Mucosa of descending colon (tissue), 3 donors: ENCODE data around the gene CTNNBL1. TPM values are rescaled to one million over a fixed set of nuclear protein-coding genes. Genes with fewer than 3 reads are reported as not detected.
"Not testable (repeated sequence)": the region's sequence is repeated elsewhere in the genome, so short reads cannot be mapped to it uniquely, and the experiment has no call there.

Experiments
- ATAC-seq: fragments of 200-7000 bp; cut with Tn5 transposase; one replicate; pipeline ENCODE4 v1.9.1; 2020; ENCODE audit warnings: mild to moderate bottlenecking, moderate library complexity
- DNase-seq, 3 donors: peaks; one replicate each; pipeline ENCODE4 v3.0.0-alpha.2; 2020
- H3K36me3 ChIP-seq: fragments of 200-600 bp; one replicate; pipeline ENCODE4 v1.8.0; 2021; ENCODE audit warnings: low read depth, mild to moderate bottlenecking
- H3K4me1 ChIP-seq: fragments of 200-600 bp; one replicate; pipeline ENCODE4 v1.8.0; 2021; ENCODE audit warnings: low read depth, mild to moderate bottlenecking
- H3K4me3 ChIP-seq: fragments of 200-600 bp; one replicate; pipeline ENCODE4 v1.8.0; 2021; ENCODE audit warnings: mild to moderate bottlenecking
- H3K9me3 ChIP-seq: fragments of 200-600 bp; one replicate; pipeline ENCODE4 v1.8.0; 2021; ENCODE audit warnings: mild to moderate bottlenecking
- CTCF ChIP-seq: fragments of 200-600 bp; IDR thresholded peaks from one replicate; pipeline ENCODE4 v1.8.0; 2022; ENCODE audit warnings: antibody characterized with exemption, mild to moderate bottlenecking
- intact Hi-C, 2 donors: fragments of 100-400 bp; cut with DNase I in 1 of 2; cut with micrococcal nuclease in 1 of 2; formaldehyde crosslinking; loops; one replicate each; pipeline versions ENCODE4 v1.11.0 to v1.11.1; 2022; cut with DNase I, micrococcal nuclease
- total RNA-seq, 3 donors: library from RNA; stranded (reverse); fragmentation: NEBNext Ultra II Directional in 2 of 3; extraction: Animal tissue kit (Norgen Biotek cat#: 25700) in 2 of 3; gene quantifications; one replicate each; pipeline versions ENCODE4 v1.2.1 to v1.2.4, GENCODE V29; 2021 to 2023
- donor health status: DM: no; HTN: no; CAD: no; lungs with moderate emphysema.
- donor health status: DM: no; HTN: no; CAD: no.
- donor health status: DM: no; HTN: yes; CAD: no.

CTNNBL1 gene
- total RNA-seq, 3 donors from 2014 or later: 31.0 to 64.8 (median 37.8) TPM

GRCh38 chr20:37852666-37853065 lies 158.8 kb downstream of the CTNNBL1 start:
- H3K4me1 ChIP-seq: no peaks in the 10 kb centered on the region
- H3K9me3 ChIP-seq: no peaks in the 10 kb centered on the region
- no peak for DNase-seq
- TF ChIP-seq CTCF: no peak
- H3K4me3 ChIP-seq: no peak overlapping the region
- intact Hi-C loops: no loop called here
- no peaks in the 10 kb centered on the region for H3K36me3 ChIP-seq
- ATAC-seq: no peak

GRCh38 chr20:37853823-37854375 lies 160.1 kb downstream of the CTNNBL1 start:
- intact Hi-C loops: no loop called here
- no peak for TF ChIP-seq CTCF
- no peak for DNase-seq
- Histone ChIP-seq H3K9me3 (no peaks in the 10 kb centered on the region), H3K36me3 (no peaks in the 10 kb centered on the region), H3K4me1 (no peaks in the 10 kb centered on the region), H3K4me3 (no peak overlapping the region)
- no peak for ATAC-seq

DNA sequence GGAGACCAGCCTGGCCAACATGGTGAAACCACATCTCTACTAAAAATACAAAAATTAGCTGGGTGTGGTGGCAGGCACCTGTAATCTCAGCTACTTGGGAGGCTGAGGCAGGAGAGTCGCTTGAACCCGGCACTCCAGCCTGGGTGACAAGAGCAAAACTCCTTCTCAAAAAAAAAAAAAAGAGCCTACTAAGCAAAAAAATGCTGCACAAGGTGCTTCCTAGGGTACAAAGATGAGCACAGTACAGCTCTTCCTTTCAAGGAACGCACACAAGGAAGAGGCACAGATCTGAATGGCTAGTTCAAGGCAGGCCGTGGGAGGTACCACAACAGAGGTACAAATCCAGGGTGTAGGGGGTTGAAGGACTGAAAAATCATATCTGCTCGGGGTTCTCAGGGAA lies 162.2 kb downstream of the CTNNBL1 start:
- intact Hi-C loops, H3K9me3 ChIP-seq, ATAC-seq, H3K4me1 ChIP-seq, DNase-seq, H3K36me3 ChIP-seq, H3K4me3 ChIP-seq: not testable (repeated sequence)

DNA sequence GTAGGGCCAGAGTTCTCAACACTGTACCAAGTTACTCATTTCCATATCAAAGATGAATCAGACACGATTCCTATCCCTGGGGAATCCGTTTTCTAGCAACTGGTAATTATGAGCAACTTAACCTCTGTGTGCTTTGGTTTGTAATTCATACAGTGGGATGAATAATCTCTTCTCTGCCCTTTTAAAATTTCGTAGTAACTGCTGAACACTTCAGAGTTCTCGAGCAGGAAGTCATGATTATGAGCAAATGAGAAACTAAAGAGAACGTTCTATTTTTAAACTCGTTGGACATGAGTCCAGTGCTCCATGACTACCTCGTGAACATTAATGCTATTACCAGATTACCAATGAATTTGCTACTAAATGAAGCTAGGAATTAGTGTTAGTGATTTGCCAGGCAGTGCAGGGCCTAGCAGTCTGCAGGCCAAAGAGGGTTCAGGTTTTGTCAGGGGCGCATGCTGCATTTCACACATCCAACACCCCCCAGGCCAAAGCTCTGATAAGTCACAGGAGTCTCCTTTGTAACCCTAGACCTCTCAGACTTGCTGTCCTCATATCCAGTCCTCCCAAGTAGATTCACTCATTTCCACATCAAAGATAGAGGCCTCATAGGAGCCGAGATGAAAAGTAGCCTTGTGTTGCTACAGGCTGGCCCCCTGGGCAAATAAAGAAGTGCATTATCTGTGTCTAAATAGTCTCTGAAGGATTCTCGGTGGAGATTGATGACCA lies 163.3 kb downstream of the CTNNBL1 start:
- Histone ChIP-seq H3K36me3 (no peaks in the 10 kb centered on the region), H3K9me3 (no peaks in the 10 kb centered on the region), H3K4me1 (no peaks in the 10 kb centered on the region), H3K4me3 (no peak overlapping the region)
- intact Hi-C loops: no loop called here
- no peak for TF ChIP-seq CTCF
- no peak for DNase-seq
- ATAC-seq: no peak

DNA sequence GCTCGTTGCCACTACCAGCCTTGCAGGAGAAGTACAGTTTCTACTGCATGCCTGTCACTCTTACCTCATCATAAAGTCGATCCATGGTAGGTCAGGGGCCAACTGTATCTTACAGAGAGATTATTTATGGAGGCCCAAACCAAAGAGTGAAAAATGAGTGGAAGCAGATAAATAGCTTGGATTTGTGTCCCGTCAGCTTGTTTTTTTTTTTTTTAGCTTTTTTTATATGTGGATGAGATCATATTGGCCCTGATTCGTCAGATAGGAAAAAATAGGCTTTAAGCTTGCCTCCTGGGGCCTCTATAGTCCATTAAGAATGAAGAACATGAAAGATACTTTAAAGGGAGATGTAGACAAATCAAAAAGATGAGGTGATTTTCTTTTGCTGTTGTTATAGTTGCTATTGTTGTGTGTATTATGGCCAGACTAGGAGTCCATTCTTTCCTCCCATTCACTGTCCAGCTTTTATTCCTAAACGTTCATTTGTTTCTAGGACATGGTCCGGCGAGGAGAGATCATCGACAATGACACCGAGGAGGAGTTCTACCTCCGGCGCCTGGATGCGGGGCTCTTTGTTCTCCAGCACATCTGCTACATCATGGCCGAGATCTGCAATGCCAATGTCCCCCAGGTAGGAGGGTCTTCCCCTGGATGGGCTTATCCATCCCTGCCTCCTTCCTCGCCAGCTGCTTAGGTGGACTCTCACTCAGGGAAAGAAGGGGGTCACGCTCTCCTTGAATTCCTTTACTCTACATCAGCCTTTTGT lies 165.8 kb downstream of the CTNNBL1 start:
- intact Hi-C loops: no loop called here
- DNase-seq (no peak), ATAC-seq (no peak)
- Histone ChIP-seq H3K36me3 (no peaks in the 10 kb centered on the region), H3K4me1 (no peaks in the 10 kb centered on the region), H3K9me3 (no peaks in the 10 kb centered on the region), H3K4me3 (no peak overlapping the region)
- TF ChIP-seq CTCF: no peak

- intact Hi-C loops: no loop called here
- no peaks in the 10 kb centered on the region for H3K4me1 ChIP-seq
- H3K9me3 ChIP-seq: no peaks in the 10 kb centered on the region
- no peak overlapping the region for H3K4me3 ChIP-seq
- TF ChIP-seq CTCF: no peak
- ATAC-seq (no peak), DNase-seq (no peak)
- H3K36me3 ChIP-seq: no peaks in the 10 kb centered on the region
These were observed 169.5 kb downstream of the CTNNBL1 start for GRCh38 chr20:37863289-37863688.
